Right ventricle myocardium inferior (tissue), 1 donor: ENCODE results near the gene TESK2. TPM values are rescaled to one million over a fixed set of nuclear protein-coding genes. Genes with fewer than 3 reads are reported as not detected.

ENCODE experiments used
- ATAC-seq: fragments of 200-7000 bp; cut with Tn5 transposase; one replicate; pipeline ENCODE4 v1.9.1; 2020; ENCODE audit warnings: mild to moderate bottlenecking, moderate library complexity
- DNase-seq: peaks from one replicate; pipeline ENCODE4 v3.0.0; 2021; ENCODE audit errors: missing footprints
- intact Hi-C: fragments of 100-400 bp; cut with DNase I; formaldehyde crosslinking; loops from one replicate; pipeline ENCODE4 v1.11.0; 2022
- total RNA-seq: library from RNA; stranded (reverse); fragmentation: NEBNext Ultra II Directional; extraction: Animal tissue kit (Norgen Biotek cat#: 25700); gene quantifications from one replicate; pipeline ENCODE4 v1.2.1, GENCODE V29; 2021
- donor health status: DM: no; HTN: yes; CAD: no; lungs with severe emphysema.

TESK2 gene
- total RNA-seq, 1 donor from 2014 or later, result 1.5 TPM

GRCh38 chr1:45359882-45360513, 131.0 kb downstream of the TESK2 start:
- DNase-seq (no peak), ATAC-seq (peak; percentile 81)
- intact Hi-C loops, result loop anchor here (1.0 kb wide), 2 partner anchors 133 to 210 kb away; no protein-coding TSS in a partner anchor

GRCh38 chr1:45356186-45356585, 134.8 kb downstream of the TESK2 start:
- DNase-seq (no peak), ATAC-seq (no peak)
- intact Hi-C loops, result no loop called here

- no peak for DNase-seq
- intact Hi-C loops, result no loop called here
Measured at GRCh38 chr1:45355683-45356082, 135.3 kb downstream of the TESK2 start.

GRCh38 chr1:45354838-45355237, 136.1 kb downstream of the TESK2 start:
- ATAC-seq (no peak), DNase-seq (no peak)
- intact Hi-C loops, result no loop called here

More at GRCh38 chr1:45355683-45356082, 135.3 kb downstream of the TESK2 start:
- no peak for ATAC-seq

- DNase-seq (no peak), ATAC-seq (no peak)
- intact Hi-C loops, result no loop called here
Measured at GRCh38 chr1:45353685-45354084, 137.3 kb downstream of the TESK2 start.

GRCh38 chr1:45351508-45351907, 139.5 kb downstream of the TESK2 start:
- ATAC-seq (no peak), DNase-seq (no peak)
- intact Hi-C loops, result no loop called here

GRCh38 chr1:45348966-45349677, 141.8 kb downstream of the TESK2 start:
- DNase-seq (no peak), ATAC-seq (peak; percentile 75)
- intact Hi-C loops, result loop anchor here (10.0 kb wide), 1 partner anchor 216 kb away; no protein-coding TSS in a partner anchor

GRCh38 chr1:45348609-45348965, 142.4 kb downstream of the TESK2 start:
- intact Hi-C loops, result loop anchor here (10.0 kb wide), 1 partner anchor 216 kb away; no protein-coding TSS in a partner anchor
- DNase-seq, result no peak
- ATAC-seq, result peak; percentile 9

GRCh38 chr1:45348020-45348419, 142.9 kb downstream of the TESK2 start:
- no peak for DNase-seq
- intact Hi-C loops, result loop anchor here (10.0 kb wide), 1 partner anchor 217 kb away; no protein-coding TSS in a partner anchor
- no peak for ATAC-seq

- DNase-seq (no peak), ATAC-seq (no peak)
- intact Hi-C loops, result loop anchor here (10.0 kb wide), 1 partner anchor 218 kb away; no protein-coding TSS in a partner anchor
Measured at GRCh38 chr1:45346473-45346872, 144.5 kb downstream of the TESK2 start.

GRCh38 chr1:45345014-45345413, 145.9 kb downstream of the TESK2 start:
- intact Hi-C loops, result loop anchor here (10.0 kb wide), 1 partner anchor 220 kb away; no protein-coding TSS in a partner anchor
- ATAC-seq, result no peak
- DNase-seq, result no peak

GRCh38 chr1:45344499-45344898, 146.5 kb downstream of the TESK2 start:
- no peak for DNase-seq
- intact Hi-C loops, result loop anchor here (5.0 to 10.0 kb wide), 2 partner anchors 148 to 220 kb away; partner anchors contain the start of gene TESK2
- no peak for ATAC-seq

GRCh38 chr1:45340816-45341466, 150.0 kb downstream of the TESK2 start:
- intact Hi-C loops, result loop anchor here (2.0 to 10.0 kb wide), 3 partner anchors 36 to 224 kb away; partner anchors contain the start of gene TESK2
- no peak for ATAC-seq
- no peak for DNase-seq

GRCh38 chr1:45339789-45340558, 151.0 kb downstream of the TESK2 start, which contains the start of the genes MUTYH and TOE1:
Gene MUTYH, minus strand, starts transcription at chr1:45340440. Its CDS starts 5,935 bp downstream, at chr1:45334505.
Gene TOE1, plus strand, starts transcription at chr1:45340170. Its CDS starts 83 bp downstream, at chr1:45340253.
- peak; percentile 96 for ATAC-seq
- DNase-seq, result peak; percentile 98
- intact Hi-C loops, result loop anchor here (2.0 to 10.0 kb wide), 3 partner anchors 35 to 225 kb away; partner anchors contain the start of gene TESK2

- intact Hi-C loops, result no loop called here
- no peak for DNase-seq
- ATAC-seq, result no peak
Measured at GRCh38 chr1:45337630-45338325, 153.2 kb downstream of the TESK2 start.

GRCh38 chr1:45335855-45336324, 155.1 kb downstream of the TESK2 start:
- ATAC-seq (no peak), DNase-seq (no peak)
- intact Hi-C loops, result no loop called here

GRCh38 chr1:45334308-45335245, 156.4 kb downstream of the TESK2 start:
- ATAC-seq (peak; percentile 35), DNase-seq (no peak)
- intact Hi-C loops, result no loop called here
